K562 (cell line): ENCODE data around the gene ABT1.

Source experiments
- CBFA2T2 ChIP-seq: fragments of 450-650 bp; conservative IDR thresholded peaks from 2 replicates; pipeline ENCODE4 v1.6.1; 2017; ENCODE audit warnings: mild to moderate bottlenecking
- EP300 ChIP-seq: IDR thresholded peaks from 2 replicates; pipeline ENCODE4 v1.6.1; 2012; ENCODE audit warnings: low read length, improper control_type of control experiment
- JUN ChIP-seq, 2 experiments: sonication (generic) in 1 of 2; formaldehyde crosslinking in 1 of 2; IDR thresholded peaks; 2 replicates each; pipeline versions ENCODE4 v1.6.1 to v1.8.0; 2012 to 2022; ENCODE audit warnings: borderline replicate concordance in 2 of 2, mild to moderate bottlenecking in 2 of 2, improper control_type of control experiment in 1 of 2, low read depth in 1 of 2, low read length in 1 of 2, missing genetic modification reagents in 1 of 2
- MEF2A ChIP-seq: IDR thresholded peaks from 2 replicates; pipeline ENCODE4 v1.6.1; 2011; ENCODE audit warnings: low read depth, mild to moderate bottlenecking, low read length, moderate library complexity; ENCODE audit not compliant: control insufficient read depth
- NELFE ChIP-seq: IDR thresholded peaks from 2 replicates; pipeline ENCODE4 v1.6.1; 2011; ENCODE audit warnings: mild to moderate bottlenecking; ENCODE audit not compliant: insufficient read depth, insufficient read length
- NFRKB ChIP-seq: fragments of 450-650 bp; IDR thresholded peaks from 2 replicates; pipeline ENCODE4 v1.6.1; 2016; ENCODE audit warnings: low read depth
- RBFOX2 ChIP-seq: fragments of 200-400 bp; formaldehyde crosslinking; IDR thresholded peaks from 2 replicates; pipeline ENCODE4 v1.6.1; 2017; ENCODE audit warnings: low read depth, mild to moderate bottlenecking, low read length, moderate library complexity
- RFX7 ChIP-seq: fragments of 250-450 bp; sonication (Bioruptor Pico); IDR thresholded peaks from 2 replicates; pipeline ENCODE4 v1.5.1; 2021; ENCODE audit warnings: mild to moderate bottlenecking
- SRF ChIP-seq, 2 experiments: fragments of 250-450, 450-650 bp in 1 of 2; sonication (Bioruptor Pico) in 1 of 2; sonication (generic) in 1 of 2; formaldehyde crosslinking; IDR thresholded peaks; 2 replicates each; pipeline versions ENCODE4 v1.5.0 to v1.5.1; 2020 to 2022; ENCODE audit warnings: mild to moderate bottlenecking in 1 of 2, missing genetic modification reagents in 1 of 2
- ZNF589 ChIP-seq: fragments of 200-800 bp; sonication (Bioruptor generic); IDR thresholded peaks from 2 replicates; pipeline ENCODE4 v1.6.1; 2016; ENCODE audit warnings: low read depth, missing genetic modification characterization, missing compliant biosample characterization
- TF ChIP-seq, protein P1 (sequence below): sonication (generic); formaldehyde crosslinking; IDR thresholded peaks from 2 replicates; pipeline ENCODE4 v1.4.0; 2020; ENCODE audit warnings: mild to moderate bottlenecking, missing genetic modification reagents
- TF ChIP-seq, protein P2 (sequence below), 3 experiments: IDR thresholded peaks in 2 of 3; conservative IDR thresholded peaks in 1 of 3; 2 replicates each; pipeline ENCODE4 v1.5.1; 2011 to 2012; ENCODE audit warnings: low read length in 3 of 3, mild to moderate bottlenecking in 3 of 3, control low read depth in 2 of 3, improper control_type of control experiment in 1 of 3, inconsistent platforms in 1 of 3, low read depth in 1 of 3, mixed read lengths in 1 of 3, moderate library complexity in 1 of 3; ENCODE audit not compliant: insufficient read depth in 2 of 3
- TF ChIP-seq, protein P3 (sequence below): sonication (generic); formaldehyde crosslinking; IDR thresholded peaks from 2 replicates; pipeline ENCODE4 v1.9.0; 2022; ENCODE audit warnings: mild to moderate bottlenecking, missing genetic modification reagents

DNA sequence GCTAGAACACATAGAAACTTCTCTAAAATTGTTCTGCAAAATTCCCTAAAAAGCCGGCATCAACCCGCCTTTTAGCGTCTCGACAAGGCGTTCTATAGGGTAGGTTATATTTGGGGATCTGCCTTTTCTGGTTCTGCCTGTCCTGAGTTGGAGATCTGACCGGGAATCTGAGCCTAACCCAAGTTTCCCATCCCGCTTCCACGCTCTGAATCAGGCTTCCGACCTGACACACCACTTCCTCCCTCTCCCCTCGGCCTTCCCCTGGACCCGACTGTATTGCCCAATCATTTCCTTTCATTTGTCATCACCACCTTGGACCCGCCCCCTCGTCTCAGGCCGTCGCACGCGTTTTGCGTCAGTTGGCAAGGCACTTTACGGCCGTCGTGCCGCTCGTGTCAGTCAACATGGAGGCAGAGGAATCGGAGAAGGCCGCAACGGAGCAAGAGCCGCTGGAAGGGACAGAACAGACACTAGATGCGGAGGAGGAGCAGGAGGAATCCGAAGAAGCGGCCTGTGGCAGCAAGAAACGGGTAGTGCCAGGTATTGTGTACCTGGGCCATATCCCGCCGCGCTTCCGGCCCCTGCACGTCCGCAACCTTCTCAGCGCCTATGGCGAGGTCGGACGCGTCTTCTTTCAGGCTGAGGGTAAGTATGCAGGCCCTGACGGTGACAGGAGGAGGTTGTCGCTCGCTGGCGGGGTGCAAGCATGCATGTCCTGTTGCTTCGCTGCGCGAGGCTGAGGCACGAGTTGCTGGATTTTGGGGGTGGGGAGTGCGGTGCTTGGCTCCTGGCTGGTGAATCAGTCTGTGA is at the start of gene ABT1:
- no peak for TF ChIP-seq RFX7 (CRISPR knock-in tag)
- peak; percentile 82 for TF ChIP-seq EP300
- TF ChIP-seq, protein P1, sequence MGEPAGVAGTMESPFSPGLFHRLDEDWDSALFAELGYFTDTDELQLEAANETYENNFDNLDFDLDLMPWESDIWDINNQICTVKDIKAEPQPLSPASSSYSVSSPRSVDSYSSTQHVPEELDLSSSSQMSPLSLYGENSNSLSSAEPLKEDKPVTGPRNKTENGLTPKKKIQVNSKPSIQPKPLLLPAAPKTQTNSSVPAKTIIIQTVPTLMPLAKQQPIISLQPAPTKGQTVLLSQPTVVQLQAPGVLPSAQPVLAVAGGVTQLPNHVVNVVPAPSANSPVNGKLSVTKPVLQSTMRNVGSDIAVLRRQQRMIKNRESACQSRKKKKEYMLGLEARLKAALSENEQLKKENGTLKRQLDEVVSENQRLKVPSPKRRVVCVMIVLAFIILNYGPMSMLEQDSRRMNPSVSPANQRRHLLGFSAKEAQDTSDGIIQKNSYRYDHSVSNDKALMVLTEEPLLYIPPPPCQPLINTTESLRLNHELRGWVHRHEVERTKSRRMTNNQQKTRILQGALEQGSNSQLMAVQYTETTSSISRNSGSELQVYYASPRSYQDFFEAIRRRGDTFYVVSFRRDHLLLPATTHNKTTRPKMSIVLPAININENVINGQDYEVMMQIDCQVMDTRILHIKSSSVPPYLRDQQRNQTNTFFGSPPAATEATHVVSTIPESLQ (CRISPR knock-in tag): 0 out of 2 replicates have a peak, but pooled peaks have one; percentile 89
- TF ChIP-seq SRF (CRISPR knock-in tag; IDR thresholded peaks at IDR 0.05): peak in 1 of 2 experiments; percentile 59; a peak in 1 of 4 replicates
- peak; percentile 98 for TF ChIP-seq NFRKB
- TF ChIP-seq ZNF589 (CRISPR knock-in tag): no peak
- peak; percentile 89 for TF ChIP-seq JUN (IDR thresholded peaks at IDR 0.05; ENCODE audit: borderline replicate concordance, low read depth, low read length)
- TF ChIP-seq JUN (CRISPR knock-in tag; IDR thresholded peaks at IDR 0.05; ENCODE audit: borderline replicate concordance): peak; percentile 89
- TF ChIP-seq CBFA2T2: no peak
- TF ChIP-seq NELFE: no peak
- no peak for TF ChIP-seq MEF2A
- TF ChIP-seq, protein P2, sequence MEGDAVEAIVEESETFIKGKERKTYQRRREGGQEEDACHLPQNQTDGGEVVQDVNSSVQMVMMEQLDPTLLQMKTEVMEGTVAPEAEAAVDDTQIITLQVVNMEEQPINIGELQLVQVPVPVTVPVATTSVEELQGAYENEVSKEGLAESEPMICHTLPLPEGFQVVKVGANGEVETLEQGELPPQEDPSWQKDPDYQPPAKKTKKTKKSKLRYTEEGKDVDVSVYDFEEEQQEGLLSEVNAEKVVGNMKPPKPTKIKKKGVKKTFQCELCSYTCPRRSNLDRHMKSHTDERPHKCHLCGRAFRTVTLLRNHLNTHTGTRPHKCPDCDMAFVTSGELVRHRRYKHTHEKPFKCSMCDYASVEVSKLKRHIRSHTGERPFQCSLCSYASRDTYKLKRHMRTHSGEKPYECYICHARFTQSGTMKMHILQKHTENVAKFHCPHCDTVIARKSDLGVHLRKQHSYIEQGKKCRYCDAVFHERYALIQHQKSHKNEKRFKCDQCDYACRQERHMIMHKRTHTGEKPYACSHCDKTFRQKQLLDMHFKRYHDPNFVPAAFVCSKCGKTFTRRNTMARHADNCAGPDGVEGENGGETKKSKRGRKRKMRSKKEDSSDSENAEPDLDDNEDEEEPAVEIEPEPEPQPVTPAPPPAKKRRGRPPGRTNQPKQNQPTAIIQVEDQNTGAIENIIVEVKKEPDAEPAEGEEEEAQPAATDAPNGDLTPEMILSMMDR (IDR thresholded peaks at IDR 0.05 in 2 of 3, conservative IDR thresholded peaks at IDR 0.05 in 1 of 3; ENCODE audit: insufficient read depth in 2 of 3, low read depth in 1 of 3, low read length in 3 of 3): no peak; a peak in 1 of 6 replicates
- TF ChIP-seq, protein P3, sequence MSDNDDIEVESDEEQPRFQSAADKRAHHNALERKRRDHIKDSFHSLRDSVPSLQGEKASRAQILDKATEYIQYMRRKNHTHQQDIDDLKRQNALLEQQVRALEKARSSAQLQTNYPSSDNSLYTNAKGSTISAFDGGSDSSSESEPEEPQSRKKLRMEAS (CRISPR knock-in tag): peak; percentile 85
- peak; percentile 94 for TF ChIP-seq RBFOX2
